Gastrocnemius medialis (tissue), 4 donors: ENCODE measurements around the gene ARFGAP1. TPM values are rescaled to one million over a fixed set of nuclear protein-coding genes. Genes with fewer than 3 reads are reported as not detected.

ENCODE experiments used
- ATAC-seq, 2 donors: fragments of 150-250 bp; one replicate each; pipeline ENCODE4 v1.9.1; 2016
- DNase-seq, 2 donors: peaks; one replicate each; pipeline ENCODE4 v3.0.0-alpha.2; 2019
- H3K27ac ChIP-seq, 4 donors: fragments of 200-600 bp; sonication (generic); 1 replicate in 1 of 4; 2 replicates in 3 of 4; pipeline ENCODE4 v1.5.1; 2016 to 2018; ENCODE audit warnings: mild to moderate bottlenecking in 2 of 4, moderate library complexity in 1 of 4
- H3K27me3 ChIP-seq, 3 donors: fragments of 200-600 bp; sonication (generic) in 2 of 3; 1 replicate in 1 of 3; 2 replicates in 2 of 3; pipeline versions ENCODE4 v1.5.1 to v1.6.0; 2016 to 2019; ENCODE audit warnings: mild to moderate bottlenecking in 1 of 3, moderate library complexity in 1 of 3
- H3K36me3 ChIP-seq, 2 donors: fragments of 200-600 bp; sonication (generic) in 1 of 2; one replicate each; pipeline ENCODE4 v1.5.1; 2017 to 2018
- H3K4me1 ChIP-seq, 2 donors: fragments of 200-600 bp; sonication (generic) in 1 of 2; one replicate each; pipeline ENCODE4 v1.5.1; 2016 to 2017; ENCODE audit warnings: mild to moderate bottlenecking in 2 of 2
- H3K4me3 ChIP-seq, 4 donors: fragments of 200-600 bp; sonication (generic) in 3 of 4; 1 replicate in 1 of 4; 2 replicates in 3 of 4; pipeline ENCODE4 v1.5.1; 2016 to 2019; ENCODE audit warnings: mild to moderate bottlenecking in 2 of 4
- H3K9me3 ChIP-seq, 3 donors: fragments of 200-600 bp; sonication (generic) in 2 of 3; 1 replicate in 1 of 3; 2 replicates in 2 of 3; pipeline ENCODE4 v1.5.1; 2016 to 2019
- POLR2A ChIP-seq, 2 donors: fragments of 450-650 bp; IDR thresholded peaks; one replicate each; pipeline ENCODE4 v1.6.1; 2017; ENCODE audit warnings: antibody characterized with exemption in 2 of 2, mild to moderate bottlenecking in 2 of 2, moderate library complexity in 2 of 2
- in situ Hi-C, 4 donors: fragments of 200-750 bp; cut with MboI; loops; one replicate each; pipeline versions ENCODE4 v1.15.0 to v1.8.0; 2017; ENCODE audit warnings: low sequenced_read_pairs in 4 of 4
- intact Hi-C: fragments of 100-400 bp; cut with DNase I; formaldehyde crosslinking; loops from one replicate; pipeline ENCODE4 v1.15.1; 2023; ENCODE audit warnings: low total_unique reads
- total RNA-seq, 4 donors: library from RNA; depleted of rRNA; stranded (reverse); fragments of >200 nt; gene quantifications; one replicate each; pipeline versions ENCODE4 v1.1.0 to v1.2.3, GENCODE V29; 2016
- TF ChIP-seq, protein P1 (sequence below), 5 experiments: fragments of 450-650 bp in 3 of 5; fragments of 200-600 bp in 2 of 5; sonication (generic) in 2 of 5; IDR thresholded peaks in 4 of 5; conservative IDR thresholded peaks in 1 of 5; 1 replicate in 4 of 5; 2 replicates in 1 of 5; pipeline ENCODE4 v1.5.1; 2016 to 2019; ENCODE audit warnings: antibody characterized with exemption in 5 of 5, mild to moderate bottlenecking in 3 of 5, moderate library complexity in 3 of 5

The ARFGAP1 gene
- total RNA-seq, 4 donors from 2014 or later: 15.2 to 24.4 (median 18.0) TPM

DNA sequence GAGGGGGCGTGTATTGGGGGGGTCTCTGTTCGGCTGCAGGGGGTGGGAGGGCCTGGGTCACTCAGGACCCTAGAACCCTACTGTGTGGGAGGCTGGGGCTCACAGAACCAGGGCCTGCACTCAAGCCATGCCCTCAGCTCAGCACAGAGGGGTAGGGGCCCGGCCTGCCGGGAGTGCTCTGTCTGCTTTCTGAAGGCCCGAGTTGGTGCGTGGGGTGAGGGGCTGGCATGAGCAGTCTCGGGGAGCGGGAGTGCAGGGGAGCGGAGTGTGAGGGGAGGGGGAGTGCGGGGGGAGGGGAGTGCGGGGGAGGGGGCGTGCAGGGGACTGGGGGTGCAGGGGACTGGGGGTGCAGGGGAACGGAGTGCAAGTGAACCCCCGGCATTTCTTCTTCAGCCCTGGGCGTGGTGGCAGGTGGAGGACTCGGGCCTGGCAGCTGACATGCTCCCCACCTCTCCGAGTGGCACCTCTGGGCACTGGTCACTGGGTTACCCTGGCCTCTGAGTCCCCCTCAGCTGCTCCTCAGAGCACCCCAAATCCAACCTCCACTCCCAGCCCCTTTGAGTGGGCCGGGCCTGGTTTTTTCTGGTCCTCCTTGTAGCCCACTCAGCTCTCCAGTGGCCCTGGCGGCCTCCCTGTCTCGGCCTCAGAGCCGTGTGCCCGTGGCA is 21.4 kb downstream of the ARFGAP1 start:
- no peak overlapping the region for H3K4me3 ChIP-seq
- H3K36me3 ChIP-seq: no peaks in the 10 kb centered on the region
- in situ Hi-C loops: no loop called here
- ATAC-seq (no peak), DNase-seq (no peak)
- TF ChIP-seq, protein P1, sequence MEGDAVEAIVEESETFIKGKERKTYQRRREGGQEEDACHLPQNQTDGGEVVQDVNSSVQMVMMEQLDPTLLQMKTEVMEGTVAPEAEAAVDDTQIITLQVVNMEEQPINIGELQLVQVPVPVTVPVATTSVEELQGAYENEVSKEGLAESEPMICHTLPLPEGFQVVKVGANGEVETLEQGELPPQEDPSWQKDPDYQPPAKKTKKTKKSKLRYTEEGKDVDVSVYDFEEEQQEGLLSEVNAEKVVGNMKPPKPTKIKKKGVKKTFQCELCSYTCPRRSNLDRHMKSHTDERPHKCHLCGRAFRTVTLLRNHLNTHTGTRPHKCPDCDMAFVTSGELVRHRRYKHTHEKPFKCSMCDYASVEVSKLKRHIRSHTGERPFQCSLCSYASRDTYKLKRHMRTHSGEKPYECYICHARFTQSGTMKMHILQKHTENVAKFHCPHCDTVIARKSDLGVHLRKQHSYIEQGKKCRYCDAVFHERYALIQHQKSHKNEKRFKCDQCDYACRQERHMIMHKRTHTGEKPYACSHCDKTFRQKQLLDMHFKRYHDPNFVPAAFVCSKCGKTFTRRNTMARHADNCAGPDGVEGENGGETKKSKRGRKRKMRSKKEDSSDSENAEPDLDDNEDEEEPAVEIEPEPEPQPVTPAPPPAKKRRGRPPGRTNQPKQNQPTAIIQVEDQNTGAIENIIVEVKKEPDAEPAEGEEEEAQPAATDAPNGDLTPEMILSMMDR (IDR thresholded peaks at IDR 0.05 in 4 of 5, conservative IDR thresholded peaks at IDR 0.05 in 1 of 5): no peak
- TF ChIP-seq POLR2A (IDR thresholded peaks at IDR 0.05): no peak
- no peaks in the 10 kb centered on the region for H3K4me1 ChIP-seq
- H3K27me3 ChIP-seq: peaks cover 38 to 67% (median 51%) of the 10 kb centered on the region in 3 donors
- no peaks in the 10 kb centered on the region for H3K9me3 ChIP-seq
- no peak overlapping the region for H3K27ac ChIP-seq
- intact Hi-C loops: no loop called here

DNA sequence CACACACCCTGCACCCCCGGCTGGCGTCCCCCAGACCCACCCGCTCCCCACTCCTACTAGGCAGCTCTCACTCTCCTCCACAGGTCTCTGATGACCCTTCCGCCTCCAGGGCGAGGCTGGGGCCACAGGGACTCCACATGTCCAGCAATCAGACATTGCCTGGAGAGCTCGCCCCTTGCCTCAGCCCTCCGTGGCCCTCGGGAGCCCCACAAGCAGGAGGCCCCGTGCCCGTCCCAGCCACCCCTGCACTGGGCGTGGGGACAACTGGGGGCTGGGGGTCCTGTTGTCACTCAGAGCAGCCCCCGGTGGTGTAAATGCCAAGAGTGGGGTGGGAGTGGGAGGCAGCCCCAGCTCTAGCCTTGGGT is 21.9 kb downstream of the ARFGAP1 start:
- H3K9me3 ChIP-seq: no peaks in the 10 kb centered on the region
- ATAC-seq: no peak
- H3K4me1 ChIP-seq: no peaks in the 10 kb centered on the region
- H3K4me3 ChIP-seq: no peak overlapping the region
- intact Hi-C loops (no loop called here), in situ Hi-C loops (no loop called here)
- no peak for TF ChIP-seq POLR2A (IDR thresholded peaks at IDR 0.05)
- TF ChIP-seq, protein P1 (IDR thresholded peaks at IDR 0.05 in 4 of 5, conservative IDR thresholded peaks at IDR 0.05 in 1 of 5): no peak
- H3K27me3 ChIP-seq: peaks cover 38 to 68% (median 56%) of the 10 kb centered on the region in 3 donors
- H3K27ac ChIP-seq: no peak overlapping the region
- H3K36me3 ChIP-seq: no peaks in the 10 kb centered on the region
- no peak for DNase-seq

DNA sequence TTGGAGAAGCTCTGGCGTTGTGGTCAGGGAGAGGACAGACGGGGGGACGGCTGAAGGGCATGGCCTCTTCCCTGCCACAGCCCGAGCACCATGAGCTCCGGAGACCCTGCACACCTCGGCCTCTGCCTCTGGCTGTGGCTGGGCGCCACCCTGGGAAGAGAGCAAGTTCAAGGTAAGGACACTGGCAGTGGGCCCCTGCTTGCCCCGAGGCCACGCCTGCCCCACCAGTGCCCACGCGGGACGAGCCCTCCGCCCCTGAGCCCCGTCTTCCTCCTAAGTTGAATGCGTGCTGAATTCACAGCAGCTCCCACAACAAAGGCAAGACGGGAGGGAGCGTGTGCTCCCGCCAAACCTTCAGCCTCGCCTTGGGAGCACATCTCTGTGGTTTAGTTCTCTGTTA is 22.4 kb downstream of the ARFGAP1 start:
- Histone ChIP-seq H3K4me3 (no peak overlapping the region), H3K27ac (no peak overlapping the region), H3K9me3 (no peaks in the 10 kb centered on the region), H3K27me3 (peaks cover 38 to 68% (median 61%) of the 10 kb centered on the region in 3 donors), H3K4me1 (no peaks in the 10 kb centered on the region), H3K36me3 (no peaks in the 10 kb centered on the region)
- in situ Hi-C loops (no loop called here), intact Hi-C loops (no loop called here)
- TF ChIP-seq POLR2A (IDR thresholded peaks at IDR 0.05): no peak
- TF ChIP-seq, protein P1 (IDR thresholded peaks at IDR 0.05 in 4 of 5, conservative IDR thresholded peaks at IDR 0.05 in 1 of 5): no peak
- no peak for ATAC-seq
- no peak for DNase-seq

DNA sequence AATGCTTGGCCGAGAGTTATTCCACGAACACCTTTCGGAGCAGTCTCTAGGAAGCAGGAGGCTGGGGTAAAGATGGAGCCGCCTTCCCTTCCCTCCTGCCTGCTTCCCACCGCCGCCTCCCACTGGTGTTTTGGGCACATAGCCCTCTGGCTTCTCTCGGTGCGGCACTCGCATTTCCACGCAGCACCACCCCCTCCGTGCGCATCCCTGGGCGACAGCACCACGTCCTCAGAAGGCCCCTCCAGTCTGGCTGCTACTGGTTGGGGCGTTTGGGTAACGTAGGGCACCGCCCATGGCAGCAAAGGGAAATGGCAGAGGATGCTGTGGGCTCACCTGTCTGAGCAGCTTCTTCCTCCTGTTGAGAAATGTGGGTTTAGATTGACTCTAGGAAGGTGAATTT is 22.8 kb downstream of the ARFGAP1 start:
- Histone ChIP-seq H3K9me3 (no peaks in the 10 kb centered on the region), H3K27ac (no peak overlapping the region), H3K4me1 (no peaks in the 10 kb centered on the region), H3K36me3 (no peaks in the 10 kb centered on the region), H3K27me3 (peaks cover 40 to 68% (median 63%) of the 10 kb centered on the region in 3 donors), H3K4me3 (no peak overlapping the region)
- ATAC-seq (no peak), DNase-seq (no peak)
- TF ChIP-seq, protein P1 (IDR thresholded peaks at IDR 0.05 in 4 of 5, conservative IDR thresholded peaks at IDR 0.05 in 1 of 5): no peak
- TF ChIP-seq POLR2A (IDR thresholded peaks at IDR 0.05): no peak
- in situ Hi-C loops (no loop called here), intact Hi-C loops (no loop called here)

DNA sequence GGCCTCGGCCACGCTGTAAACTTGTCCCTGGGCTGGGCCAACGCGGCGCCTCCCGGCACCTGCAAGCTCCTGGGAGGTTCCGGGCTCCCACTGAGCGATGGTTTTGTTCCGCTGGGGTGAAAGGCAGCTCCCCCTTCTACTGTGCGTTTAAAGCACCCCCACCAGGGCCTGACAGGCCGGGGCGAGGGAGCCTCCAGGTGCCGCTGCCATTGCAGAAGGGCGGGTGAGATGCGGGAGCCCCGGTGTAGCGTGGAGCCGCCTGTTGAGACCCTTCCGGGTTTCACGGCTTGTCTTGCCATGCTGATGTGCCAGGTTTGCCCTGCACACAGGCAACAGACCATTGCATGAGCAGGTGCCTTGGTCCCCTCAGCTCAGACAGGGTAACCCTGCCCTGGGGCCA is 23.2 kb downstream of the ARFGAP1 start:
- DNase-seq (no peak), ATAC-seq (no peak)
- Histone ChIP-seq H3K4me3 (no peak overlapping the region), H3K27ac (no peak overlapping the region), H3K4me1 (no peaks in the 10 kb centered on the region), H3K27me3 (peaks cover 42 to 68% (median 67%) of the 10 kb centered on the region in 3 donors), H3K9me3 (no peaks in the 10 kb centered on the region), H3K36me3 (no peaks in the 10 kb centered on the region)
- intact Hi-C loops (no loop called here), in situ Hi-C loops (no loop called here)
- TF ChIP-seq, protein P1 (IDR thresholded peaks at IDR 0.05 in 4 of 5, conservative IDR thresholded peaks at IDR 0.05 in 1 of 5): no peak
- TF ChIP-seq POLR2A (IDR thresholded peaks at IDR 0.05): no peak
